ENCODE results near the gene EMD. TPM values are rescaled to one million over a fixed set of nuclear protein-coding genes. Genes with fewer than 3 reads are reported as not detected.

The EMD gene
- total RNA-seq, 1 donor from 2014 or later = 18.3 TPM

GRCh38 chrX:154409222-154409871 lies 30.3 kb downstream of the EMD start, which contains the start of gene DNASE1L1:
DNASE1L1 (minus strand) TSS chrX:154409254; CDS start chrX:154405568, 3,686 bp downstream.
- Histone ChIP-seq H3K9ac (no peak within 1 kb of the TSS), H3K4me3 (peak within 1 kb of the TSS; percentile 20), H3K4me1 (no peaks in the 10 kb centered on the region), H3F3A (ENCODE audit: low read depth) (peaks cover 18% of the 10 kb centered on the region), H3K36me3 (no peaks in the 10 kb centered on the region), H3K27ac (no peak within 1 kb of the TSS), H3K9me3 (ENCODE audit: low read depth) (no peaks in the 10 kb centered on the region), H3K4me2 (peak within 1 kb of the TSS; percentile 66), H2AFZ (replicated peaks) (no peak within 1 kb of the TSS), H3K79me2 (ENCODE audit: low read depth) (peaks cover 8% of the 10 kb centered on the region), H4K20me1 (ENCODE audit: low read depth) (no peaks in the 10 kb centered on the region), H3K27me3 (no peaks in the 10 kb centered on the region)
- DNase-seq (ENCODE audit: low spot score) = peak; percentile 82
- peaks cover 3% of the 10 kb centered on the region for H3K36me3 Mint-ChIP-seq
- TF ChIP-seq EZH2 (IDR thresholded peaks at IDR 0.05) (no peak), EZH2phosphoT487 (IDR thresholded peaks at IDR 0.05) (no peak), CTCF (IDR thresholded peaks at IDR 0.05) (no peak)
- H3K27ac Mint-ChIP-seq = no peak within 1 kb of the TSS
- H3K27me3 Mint-ChIP-seq (ENCODE audit: insufficient read depth, low read depth) = no peaks in the 10 kb centered on the region
- H3K4me1 Mint-ChIP-seq = peaks cover 13% of the 10 kb centered on the region
- peak within 1 kb of the TSS; percentile 72 for H3K4me3 Mint-ChIP-seq
- peaks cover 19% of the 10 kb centered on the region for H3K9me3 Mint-ChIP-seq

- H2AFZ ChIP-seq (replicated peaks) = no peak overlapping the region
- H3F3A ChIP-seq (ENCODE audit: low read depth) = peaks cover 18% of the 10 kb centered on the region
- no peaks in the 10 kb centered on the region for H3K27me3 ChIP-seq
- no peak overlapping the region for H3K27ac ChIP-seq
- Mint-ChIP-seq H3K27ac (no peak overlapping the region), H3K9me3 (peaks cover 20% of the 10 kb centered on the region), H3K4me3 (peak overlapping the region; percentile 84), H3K36me3 (peaks cover 7% of the 10 kb centered on the region), H3K4me1 (peaks cover 13% of the 10 kb centered on the region), H3K27me3 (ENCODE audit: insufficient read depth, low read depth) (peaks cover 2% of the 10 kb centered on the region)
- no peak for TF ChIP-seq EZH2phosphoT487 (IDR thresholded peaks at IDR 0.05)
- no peak for TF ChIP-seq EZH2 (IDR thresholded peaks at IDR 0.05)
- no peak for TF ChIP-seq CTCF (IDR thresholded peaks at IDR 0.05)
- no peaks in the 10 kb centered on the region for H3K36me3 ChIP-seq
- peak overlapping the region; percentile 75 for H3K4me3 ChIP-seq
- H3K9ac ChIP-seq = peak overlapping the region; percentile 32
- DNase-seq (ENCODE audit: low spot score) = peak; percentile 80
- H3K9me3 ChIP-seq (ENCODE audit: low read depth) = no peaks in the 10 kb centered on the region
- no peaks in the 10 kb centered on the region for H3K4me1 ChIP-seq
- H4K20me1 ChIP-seq (ENCODE audit: low read depth) = no peaks in the 10 kb centered on the region
- peak overlapping the region; percentile 82 for H3K4me2 ChIP-seq
- H3K79me2 ChIP-seq (ENCODE audit: low read depth) = peaks cover 8% of the 10 kb centered on the region
These were observed 32.9 kb downstream of the EMD start for GRCh38 chrX:154411981-154412340.

- H4K20me1 ChIP-seq (ENCODE audit: low read depth) = no peaks in the 10 kb centered on the region
- no peak overlapping the region for H3K9ac ChIP-seq
- H3K9me3 Mint-ChIP-seq = peaks cover 20% of the 10 kb centered on the region
- H3K36me3 Mint-ChIP-seq = peaks cover 7% of the 10 kb centered on the region
- H3K4me2 ChIP-seq = peak overlapping the region; percentile 82
- peaks cover 18% of the 10 kb centered on the region for H3F3A ChIP-seq (ENCODE audit: low read depth)
- no peaks in the 10 kb centered on the region for H3K27me3 ChIP-seq
- DNase-seq (ENCODE audit: low spot score) = no peak
- peaks cover 13% of the 10 kb centered on the region for H3K4me1 Mint-ChIP-seq
- no peak overlapping the region for H3K27ac Mint-ChIP-seq
- no peaks in the 10 kb centered on the region for H3K9me3 ChIP-seq (ENCODE audit: low read depth)
- H3K27me3 Mint-ChIP-seq (ENCODE audit: insufficient read depth, low read depth) = peaks cover 2% of the 10 kb centered on the region
- no peak for TF ChIP-seq EZH2phosphoT487 (IDR thresholded peaks at IDR 0.05)
- no peak for TF ChIP-seq EZH2 (IDR thresholded peaks at IDR 0.05)
- TF ChIP-seq CTCF (IDR thresholded peaks at IDR 0.05) = no peak
- H3K27ac ChIP-seq = no peak overlapping the region
- H3K4me3 Mint-ChIP-seq = peak overlapping the region; percentile 84
- H2AFZ ChIP-seq (replicated peaks) = no peak overlapping the region
- H3K4me1 ChIP-seq = no peaks in the 10 kb centered on the region
- H3K4me3 ChIP-seq = peak overlapping the region; percentile 75
- H3K79me2 ChIP-seq (ENCODE audit: low read depth) = peaks cover 8% of the 10 kb centered on the region
- no peaks in the 10 kb centered on the region for H3K36me3 ChIP-seq
These were observed 33.4 kb downstream of the EMD start for GRCh38 chrX:154412468-154412867.

All from neural progenitor cell (in vitro differentiated cells).